ENCODE results near the gene SPOUT1.
"Not testable (repeated sequence)": the region's sequence is repeated elsewhere in the genome, so short reads cannot be mapped to it uniquely, and the experiment has no call there.

The SPOUT1 gene

DNA sequence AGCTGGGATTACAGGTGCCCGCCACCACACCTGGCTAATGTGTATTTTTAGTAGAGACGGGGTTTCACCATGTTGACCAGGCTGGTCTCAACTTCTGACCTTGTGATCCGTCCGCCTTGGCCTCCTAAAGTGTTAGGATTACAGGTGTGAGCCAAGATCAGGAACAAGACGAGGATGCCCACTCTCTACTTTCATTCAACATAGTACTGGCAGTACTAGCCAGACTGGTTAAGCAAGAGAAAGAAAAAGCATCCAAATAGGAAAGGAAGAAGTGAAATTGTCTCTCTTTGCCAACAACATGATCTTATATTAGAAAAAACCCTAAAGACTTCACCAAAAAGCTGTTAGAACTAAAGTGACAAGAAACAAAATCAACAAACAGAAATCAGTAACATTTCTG is 18.7 kb downstream of the SPOUT1 start:
- no peak for DNase-seq (ENCODE audit: low read depth in 2 of 2)

DNA sequence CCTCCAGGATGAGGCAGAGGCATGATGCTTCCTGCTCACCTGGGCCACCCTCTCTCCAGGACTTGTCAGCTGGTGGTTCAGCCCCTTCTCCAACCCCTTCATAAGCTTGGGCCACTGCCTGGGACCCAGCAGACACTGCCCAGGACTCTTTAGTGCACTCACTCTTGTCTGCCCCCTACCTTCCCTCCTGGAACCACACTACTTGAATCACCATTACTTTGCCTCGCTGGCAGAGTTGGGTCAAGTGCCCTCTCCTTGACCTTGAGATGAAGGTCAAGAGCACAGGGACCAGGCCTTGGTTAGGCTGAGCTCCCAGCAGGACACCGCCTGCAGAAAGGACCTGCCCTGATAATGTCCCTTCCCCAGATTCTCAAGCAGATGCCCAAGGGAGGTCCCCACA is 19.8 kb downstream of the SPOUT1 start:
- DNase-seq (ENCODE audit: low read depth in 2 of 2), result no peak

DNA sequence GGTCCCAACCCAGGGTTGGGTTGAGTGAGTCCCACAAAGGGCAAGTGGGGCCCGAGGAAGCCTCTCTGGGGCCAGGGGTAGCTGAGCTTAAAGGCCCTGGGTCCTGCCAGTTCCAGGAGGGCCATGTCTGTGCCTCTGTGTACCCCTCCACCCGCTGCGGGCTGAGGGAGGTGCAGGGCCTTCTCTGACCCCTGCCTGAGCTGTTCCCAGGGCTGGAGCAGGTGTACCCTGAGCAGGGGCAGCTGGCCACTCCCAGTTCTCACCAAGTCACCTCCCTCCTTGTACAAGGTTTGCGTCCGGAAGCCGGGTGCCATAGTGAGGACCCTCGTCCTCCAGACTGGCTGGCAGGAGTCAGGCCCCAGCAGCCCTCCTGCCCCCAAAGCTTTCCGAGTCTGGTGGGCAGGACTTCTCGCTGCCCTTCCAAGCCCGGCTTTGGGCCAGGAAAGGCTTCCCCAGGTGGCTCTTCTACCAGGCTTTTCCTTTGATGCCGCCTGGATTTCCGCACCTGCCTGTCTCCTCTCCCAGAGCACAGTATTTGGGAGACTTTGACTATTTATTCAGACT is 20.5 kb downstream of the SPOUT1 start:
- no peak for DNase-seq (ENCODE audit: low read depth in 2 of 2)

- DNase-seq (ENCODE audit: low read depth in 2 of 2), result no peak
Measured at GRCh38 chr9:128808543-128808942, 21.1 kb downstream of the SPOUT1 start.

GRCh38 chr9:128807827-128808226 is 21.8 kb downstream of the SPOUT1 start:
- DNase-seq (ENCODE audit: low read depth in 2 of 2), result no peak

- DNase-seq (ENCODE audit: low read depth in 2 of 2), result no peak
Measured at GRCh38 chr9:128805661-128806060, 23.9 kb downstream of the SPOUT1 start.

GRCh38 chr9:128802482-128802881 is 27.1 kb downstream of the SPOUT1 start:
- DNase-seq (ENCODE audit: low read depth in 2 of 2), result no peak

GRCh38 chr9:128800061-128800460 is 29.5 kb downstream of the SPOUT1 start:
- no peak for DNase-seq (ENCODE audit: low read depth in 2 of 2)

DNA sequence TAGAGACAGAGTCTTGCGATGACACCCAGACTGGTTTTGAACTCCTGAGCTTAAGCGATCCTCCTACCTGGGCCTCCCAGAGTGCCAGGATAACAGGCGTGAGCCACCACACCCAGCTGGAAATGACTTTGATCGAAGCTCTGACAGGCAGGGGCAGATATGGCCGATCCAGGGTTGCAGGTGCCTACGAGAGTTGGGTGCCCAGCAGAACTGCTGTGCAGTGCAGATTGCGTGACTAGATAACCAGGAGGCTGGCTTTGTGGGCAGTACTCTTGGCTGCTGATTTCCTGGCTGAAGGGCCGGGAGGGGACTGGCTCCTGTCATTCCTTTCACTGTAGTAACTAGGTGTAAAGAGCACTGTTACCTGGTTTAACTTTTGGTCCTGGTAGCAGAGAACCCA is 30.7 kb downstream of the SPOUT1 start:
- DNase-seq (ENCODE audit: low read depth in 2 of 2), result no peak

DNA sequence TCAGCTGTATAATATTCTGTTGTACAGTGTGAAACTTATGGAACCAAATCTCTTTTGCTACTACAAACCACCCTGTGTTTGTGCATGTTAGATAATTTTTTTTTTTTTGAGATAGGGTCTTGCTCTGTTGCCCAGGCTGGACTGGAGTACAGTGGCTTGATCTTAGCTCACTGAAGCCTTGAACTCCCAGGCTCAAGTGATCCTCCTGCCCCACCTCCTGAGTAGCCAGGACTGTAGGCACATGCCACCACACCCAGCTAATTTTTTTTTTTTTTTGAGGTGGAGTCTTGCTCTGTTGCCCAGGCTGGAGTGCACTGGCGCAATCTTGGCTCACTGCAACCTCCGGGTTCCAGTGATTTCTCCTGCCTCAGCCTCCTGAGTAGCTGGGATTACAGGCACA is 34.6 kb downstream of the SPOUT1 start:
- DNase-seq (ENCODE audit: low read depth in 2 of 2), result not testable (repeated sequence)

GRCh38 chr9:128792978-128793686 is 36.5 kb downstream of the SPOUT1 start:
- no peak for DNase-seq (ENCODE audit: low read depth in 2 of 2)

GRCh38 chr9:128792134-128792533 is 37.5 kb downstream of the SPOUT1 start:
- DNase-seq (ENCODE audit: low read depth in 2 of 2), result no peak

DNA sequence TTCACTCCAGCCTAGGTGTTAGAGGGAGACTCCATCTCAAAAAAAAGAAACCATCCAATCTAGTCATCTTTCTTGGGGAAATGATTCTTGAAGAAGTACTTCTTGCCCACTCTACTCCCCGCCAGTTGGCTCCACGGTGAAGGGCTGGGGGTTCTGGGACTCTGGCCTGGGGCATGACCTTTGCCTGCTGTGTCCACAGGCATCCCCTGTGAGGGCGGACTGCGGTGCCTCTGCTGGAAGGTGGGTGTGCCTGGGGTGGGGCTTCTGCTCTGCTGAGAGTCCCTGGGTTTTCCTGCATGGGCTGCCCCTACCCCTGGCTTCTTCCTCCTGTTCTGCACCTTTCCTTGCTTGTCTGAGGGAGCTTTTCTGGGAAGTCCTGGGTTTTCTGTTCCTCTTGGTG is 39.1 kb downstream of the SPOUT1 start:
- no peak for DNase-seq (ENCODE audit: low read depth in 2 of 2)

DNA sequence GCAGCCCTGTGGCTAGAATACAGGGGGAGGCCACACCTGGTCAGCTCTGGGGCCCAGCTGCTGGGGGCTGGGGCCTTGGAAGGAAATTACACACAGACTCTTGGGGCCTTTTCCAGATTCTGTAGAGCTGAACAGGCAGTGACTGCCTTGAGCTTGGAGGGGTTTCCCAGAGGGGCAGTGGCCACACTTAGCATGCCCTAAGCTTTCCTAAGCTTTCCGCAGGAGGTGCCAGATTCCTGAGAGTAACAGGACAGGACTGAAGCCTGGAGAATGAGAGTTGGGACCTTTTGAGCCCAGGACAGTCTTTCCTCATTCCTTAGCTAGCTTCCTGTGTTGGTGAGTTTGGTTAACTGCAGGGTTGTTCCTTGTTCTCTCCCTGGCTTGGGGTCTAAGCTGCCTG is 41.1 kb downstream of the SPOUT1 start:
- no peak for DNase-seq (ENCODE audit: low read depth in 2 of 2)

DNA sequence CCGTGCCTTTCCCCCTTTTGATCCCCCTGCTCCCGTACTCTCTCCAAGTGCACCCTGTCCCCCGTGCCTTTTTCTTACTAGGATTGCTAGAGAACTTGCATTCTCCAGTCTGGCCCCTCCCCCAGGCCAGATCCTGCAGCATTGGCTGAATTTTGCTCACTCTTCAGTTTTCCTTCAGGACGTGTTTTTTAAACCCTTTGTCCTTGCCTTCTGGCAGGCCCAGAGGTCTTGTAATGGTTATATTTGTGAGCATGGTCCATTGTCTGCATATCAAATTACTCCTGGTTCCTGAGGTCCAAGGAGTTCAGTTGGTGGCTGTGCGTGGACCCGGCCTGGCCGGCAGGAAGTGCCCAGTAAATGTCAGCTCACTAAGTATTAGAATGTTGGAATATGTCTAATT is 41.9 kb downstream of the SPOUT1 start:
- no peak for DNase-seq (ENCODE audit: low read depth in 2 of 2)

DNA sequence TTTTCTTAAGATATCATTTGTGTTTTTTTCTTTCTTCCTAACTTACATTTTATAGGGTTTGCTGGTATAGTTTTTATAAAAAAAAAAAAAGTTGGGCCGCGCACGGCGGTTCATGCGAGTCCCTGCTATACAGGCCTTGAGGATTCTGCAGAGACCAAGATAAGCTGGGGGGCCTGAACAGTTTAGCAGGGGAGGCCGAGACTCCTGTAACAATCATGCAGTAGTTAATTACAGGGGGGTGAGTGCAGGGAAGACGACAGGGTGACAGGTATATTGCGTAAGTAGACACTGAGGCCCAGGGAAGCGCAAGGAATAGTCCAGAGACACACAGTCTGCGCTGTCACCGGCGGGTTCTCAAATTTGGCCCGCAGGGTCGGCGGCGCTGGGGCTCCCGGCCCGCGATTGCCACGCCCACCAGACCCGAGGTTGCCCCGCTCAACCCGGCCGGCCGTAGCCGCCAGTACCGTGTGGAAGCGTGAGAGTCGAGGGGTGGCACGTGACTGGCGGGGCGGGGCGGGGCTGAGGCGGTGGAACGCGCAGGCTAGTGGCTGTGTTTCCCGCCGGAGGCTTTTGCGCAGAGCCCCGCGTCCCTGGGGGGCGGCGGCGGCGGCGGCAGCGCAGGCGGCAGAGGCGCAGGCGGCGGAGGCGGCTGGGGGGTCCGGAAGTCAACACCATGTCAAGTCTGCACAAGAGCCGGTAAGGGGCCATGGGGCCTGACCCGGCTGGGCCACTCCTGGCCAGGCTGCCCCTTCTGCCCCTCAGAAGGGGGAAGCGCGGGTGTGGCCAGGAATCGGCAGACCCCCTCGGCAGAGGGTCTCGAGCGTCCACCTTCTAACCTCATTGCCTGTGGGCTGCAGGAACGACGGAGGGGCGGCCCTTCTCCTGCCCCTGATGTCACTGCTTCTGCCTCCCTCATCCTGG is 42.7 kb downstream of the SPOUT1 start, which contains the start of gene TBC1D13:
TSS of gene TBC1D13 (plus strand) at position 573 of the 921 bp plus-strand sequence. CDS start at position 674, 101 bp downstream.
- peak; percentile 80 to 84 for DNase-seq (ENCODE audit: low read depth in 2 of 2)

DNA sequence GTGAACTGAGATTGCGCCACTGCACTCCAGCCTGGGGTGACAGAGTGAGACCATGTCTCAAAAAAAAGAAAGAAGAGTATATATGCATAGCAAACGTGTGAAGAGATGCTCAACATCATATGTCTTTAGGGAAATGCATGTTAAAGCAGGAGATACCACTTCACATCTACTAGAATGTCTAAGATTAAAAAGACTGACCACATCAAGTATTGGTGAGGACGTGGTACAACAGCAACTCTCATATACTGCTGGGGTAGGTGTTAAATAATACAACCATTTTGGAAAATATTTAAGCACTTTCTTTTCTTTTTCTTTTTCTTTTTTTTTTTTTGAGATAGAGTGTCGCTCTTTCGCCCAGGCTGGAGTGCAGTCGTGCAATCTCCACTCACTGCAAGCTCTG is 44.2 kb downstream of the SPOUT1 start:
- no peak for DNase-seq (ENCODE audit: low read depth in 2 of 2)

GRCh38 chr9:128782669-128783068 is 46.9 kb downstream of the SPOUT1 start:
- DNase-seq (ENCODE audit: low read depth in 2 of 2), result no peak

GRCh38 chr9:128781187-128782070 is 48.2 kb downstream of the SPOUT1 start:
- no peak for DNase-seq (ENCODE audit: low read depth in 2 of 2)

GRCh38 chr9:128780093-128780492 is 49.5 kb downstream of the SPOUT1 start:
- DNase-seq (ENCODE audit: low read depth in 2 of 2), result not testable (repeated sequence)

DNA sequence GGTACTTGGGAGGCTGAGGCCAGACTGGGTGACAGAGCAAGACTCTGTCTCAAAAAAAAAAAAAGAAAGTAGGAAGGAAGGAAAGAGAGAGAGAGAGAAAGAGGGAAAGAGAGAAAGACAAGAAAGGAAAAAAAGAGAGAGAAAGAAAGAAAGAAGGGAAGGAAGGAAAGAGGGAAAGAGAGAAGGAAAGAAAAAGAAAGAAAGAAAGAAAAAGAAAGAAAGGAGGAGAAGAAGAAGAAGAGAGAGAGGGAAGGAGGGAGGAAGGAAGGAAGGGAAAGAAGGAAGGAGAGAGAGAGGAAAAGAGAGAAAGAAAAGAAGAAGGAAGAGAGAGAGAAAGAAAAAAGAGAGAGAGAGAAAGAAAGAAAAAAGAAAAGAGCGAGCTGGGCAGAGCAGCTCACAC is 54.8 kb downstream of the SPOUT1 start:
- no peak for DNase-seq (ENCODE audit: low read depth in 2 of 2)

DNA sequence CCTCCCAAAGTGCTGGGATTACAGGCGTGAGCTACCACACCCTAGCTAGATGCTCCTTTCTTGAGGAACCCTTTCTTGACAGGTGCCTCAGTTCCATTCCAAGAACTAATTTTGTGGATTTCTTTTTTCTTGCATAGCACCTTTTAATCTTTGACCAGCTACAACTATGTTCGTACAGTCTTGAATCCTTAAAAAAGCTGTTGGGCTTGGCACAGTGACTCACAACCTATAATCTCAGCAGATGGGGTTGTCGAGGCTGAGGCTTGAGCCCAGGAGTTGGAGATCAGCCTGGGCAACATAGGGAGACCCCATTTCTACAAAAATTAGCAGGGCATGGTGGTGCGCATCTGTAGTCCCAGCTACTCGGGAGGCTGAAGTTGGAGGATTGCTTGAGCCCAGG is 56.5 kb downstream of the SPOUT1 start:
- DNase-seq (ENCODE audit: low read depth in 2 of 2), result no peak

Data from stimulated activated CD4-positive, alpha-beta T cell treated with anti-CD3 and anti-CD28 coated beads, Interleukin-15, amount 100 ng/mL, for 48 hours (primary cell).